Ishikawa (cell line): ENCODE data around the gene IL2RG.

ENCODE experiments used
- CEBPB ChIP-seq: IDR thresholded peaks from 2 replicates; pipeline ENCODE4 v1.6.1; 2012
- EP300 ChIP-seq: IDR thresholded peaks from 2 replicates; pipeline ENCODE4 v1.6.1; 2012; ENCODE audit warnings: borderline replicate concordance
- TAF1 ChIP-seq: IDR thresholded peaks from 2 replicates; pipeline ENCODE4 v1.6.1; 2012; ENCODE audit warnings: low read depth, mild to moderate bottlenecking
- YY1 ChIP-seq: IDR thresholded peaks from 2 replicates; pipeline ENCODE4 v1.6.1; 2012; ENCODE audit warnings: low read depth
- ZBTB7A ChIP-seq: IDR thresholded peaks from 2 replicates; pipeline ENCODE4 v1.6.1; 2012; ENCODE audit warnings: low read depth
- TF ChIP-seq, protein P1 (sequence below): IDR thresholded peaks from 2 replicates; pipeline ENCODE4 v1.6.1; 2012; ENCODE audit warnings: low read depth, mild to moderate bottlenecking

DNA sequence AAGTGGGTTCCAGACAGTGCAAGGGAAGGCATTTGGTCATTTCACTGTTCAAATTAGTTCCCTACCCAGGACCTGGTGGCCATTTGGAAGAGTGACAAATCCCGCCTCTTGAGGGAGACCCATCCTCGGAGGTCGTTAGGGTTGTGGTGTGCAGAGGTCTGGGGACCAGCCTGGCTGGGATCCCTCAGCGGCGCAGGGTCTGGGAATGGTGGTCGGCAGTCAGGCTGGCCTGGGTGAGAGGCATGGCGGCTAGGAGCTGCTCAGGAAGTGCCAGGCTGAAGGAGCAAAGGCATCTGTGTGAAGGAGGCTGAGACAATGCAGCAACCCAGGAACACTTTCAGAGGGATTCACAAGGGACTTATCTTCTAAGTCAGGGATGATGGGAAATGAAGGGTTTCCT lies 40.0 kb upstream of the IL2RG start:
- TF ChIP-seq, protein P1, sequence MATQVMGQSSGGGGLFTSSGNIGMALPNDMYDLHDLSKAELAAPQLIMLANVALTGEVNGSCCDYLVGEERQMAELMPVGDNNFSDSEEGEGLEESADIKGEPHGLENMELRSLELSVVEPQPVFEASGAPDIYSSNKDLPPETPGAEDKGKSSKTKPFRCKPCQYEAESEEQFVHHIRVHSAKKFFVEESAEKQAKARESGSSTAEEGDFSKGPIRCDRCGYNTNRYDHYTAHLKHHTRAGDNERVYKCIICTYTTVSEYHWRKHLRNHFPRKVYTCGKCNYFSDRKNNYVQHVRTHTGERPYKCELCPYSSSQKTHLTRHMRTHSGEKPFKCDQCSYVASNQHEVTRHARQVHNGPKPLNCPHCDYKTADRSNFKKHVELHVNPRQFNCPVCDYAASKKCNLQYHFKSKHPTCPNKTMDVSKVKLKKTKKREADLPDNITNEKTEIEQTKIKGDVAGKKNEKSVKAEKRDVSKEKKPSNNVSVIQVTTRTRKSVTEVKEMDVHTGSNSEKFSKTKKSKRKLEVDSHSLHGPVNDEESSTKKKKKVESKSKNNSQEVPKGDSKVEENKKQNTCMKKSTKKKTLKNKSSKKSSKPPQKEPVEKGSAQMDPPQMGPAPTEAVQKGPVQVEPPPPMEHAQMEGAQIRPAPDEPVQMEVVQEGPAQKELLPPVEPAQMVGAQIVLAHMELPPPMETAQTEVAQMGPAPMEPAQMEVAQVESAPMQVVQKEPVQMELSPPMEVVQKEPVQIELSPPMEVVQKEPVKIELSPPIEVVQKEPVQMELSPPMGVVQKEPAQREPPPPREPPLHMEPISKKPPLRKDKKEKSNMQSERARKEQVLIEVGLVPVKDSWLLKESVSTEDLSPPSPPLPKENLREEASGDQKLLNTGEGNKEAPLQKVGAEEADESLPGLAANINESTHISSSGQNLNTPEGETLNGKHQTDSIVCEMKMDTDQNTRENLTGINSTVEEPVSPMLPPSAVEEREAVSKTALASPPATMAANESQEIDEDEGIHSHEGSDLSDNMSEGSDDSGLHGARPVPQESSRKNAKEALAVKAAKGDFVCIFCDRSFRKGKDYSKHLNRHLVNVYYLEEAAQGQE = no peak
- TF ChIP-seq CEBPB (no peak), EP300 (no peak), TAF1 (no peak), ZBTB7A (no peak), YY1 (no peak)
